Measurements from ENCODE around the gene SH3TC1.
A peak's percentile ranks its signal among the peaks of the same experiment; 100 is the strongest.

DNA sequence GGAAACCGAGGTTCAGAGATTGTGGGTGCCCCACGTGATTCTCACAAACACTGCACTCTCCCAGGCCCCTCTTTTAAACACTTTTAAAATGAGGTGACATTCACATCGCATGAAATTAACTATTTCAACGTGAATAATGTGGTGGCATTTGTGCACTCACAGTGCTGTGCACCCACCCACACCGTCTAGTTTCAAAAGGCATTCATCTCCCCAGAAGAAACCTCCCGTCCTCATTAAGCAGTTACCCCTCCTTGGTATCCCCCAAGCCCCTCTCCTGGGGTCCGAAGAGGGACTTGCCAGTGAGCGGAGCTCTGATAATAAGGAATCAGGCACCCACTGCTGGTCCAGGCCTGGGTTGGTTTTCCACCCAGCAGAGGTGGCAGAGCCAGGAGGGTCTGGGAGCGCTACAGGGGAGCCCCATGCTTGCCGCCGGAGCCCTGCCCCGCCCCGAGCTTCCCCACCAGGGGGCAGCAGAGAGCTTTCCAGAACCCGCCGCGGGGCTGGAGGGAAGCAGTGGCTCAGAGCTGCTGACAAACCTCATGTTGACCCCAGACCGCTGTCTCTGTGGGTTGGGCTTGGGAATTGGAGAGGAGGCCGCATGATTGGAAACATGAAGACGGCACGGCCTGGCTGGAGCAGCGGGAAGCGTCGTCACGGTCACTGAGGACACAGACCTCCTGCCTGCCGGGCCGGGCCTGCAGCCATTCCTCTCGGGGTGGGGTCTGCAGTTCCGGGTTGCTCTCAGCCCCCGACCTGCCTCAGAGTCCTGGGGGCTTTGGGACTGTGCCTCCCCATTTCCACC, 43.0 kb downstream of the SH3TC1 start:
- TF ChIP-seq POLR2A (IDR thresholded peaks at IDR 0.05): no peak
- TF ChIP-seq, protein P1, sequence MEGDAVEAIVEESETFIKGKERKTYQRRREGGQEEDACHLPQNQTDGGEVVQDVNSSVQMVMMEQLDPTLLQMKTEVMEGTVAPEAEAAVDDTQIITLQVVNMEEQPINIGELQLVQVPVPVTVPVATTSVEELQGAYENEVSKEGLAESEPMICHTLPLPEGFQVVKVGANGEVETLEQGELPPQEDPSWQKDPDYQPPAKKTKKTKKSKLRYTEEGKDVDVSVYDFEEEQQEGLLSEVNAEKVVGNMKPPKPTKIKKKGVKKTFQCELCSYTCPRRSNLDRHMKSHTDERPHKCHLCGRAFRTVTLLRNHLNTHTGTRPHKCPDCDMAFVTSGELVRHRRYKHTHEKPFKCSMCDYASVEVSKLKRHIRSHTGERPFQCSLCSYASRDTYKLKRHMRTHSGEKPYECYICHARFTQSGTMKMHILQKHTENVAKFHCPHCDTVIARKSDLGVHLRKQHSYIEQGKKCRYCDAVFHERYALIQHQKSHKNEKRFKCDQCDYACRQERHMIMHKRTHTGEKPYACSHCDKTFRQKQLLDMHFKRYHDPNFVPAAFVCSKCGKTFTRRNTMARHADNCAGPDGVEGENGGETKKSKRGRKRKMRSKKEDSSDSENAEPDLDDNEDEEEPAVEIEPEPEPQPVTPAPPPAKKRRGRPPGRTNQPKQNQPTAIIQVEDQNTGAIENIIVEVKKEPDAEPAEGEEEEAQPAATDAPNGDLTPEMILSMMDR (IDR thresholded peaks at IDR 0.05): peak; percentile 95 to 99 (median 96)

All from vagina (tissue), 2 donors.